Astrocyte of the spinal cord (primary cell): ENCODE results near the gene CTTN.

Experiments used
- DNase-seq: peaks from one replicate; pipeline ENCODE4 v3.0.0; 2011; ENCODE audit warnings: low read depth, low spot score
- H3K4me3 ChIP-seq: 2 replicates; pipeline ENCODE4 v1.5.1; 2011; ENCODE audit warnings: low read depth, mild to moderate bottlenecking, low read length, moderate library complexity
- CTCF ChIP-seq: IDR thresholded peaks from 2 replicates; pipeline ENCODE4 v1.5.1; 2012; ENCODE audit warnings: low read depth, mild to moderate bottlenecking, low read length, inconsistent platforms
- in situ Hi-C: cut with HindIII; loops from 2 replicates; pipeline ENCODE4 v1.10.0; 2017; ENCODE audit warnings: low sequenced_read_pairs

The CTTN gene

GRCh38 chr11:70433966-70434812, 35.9 kb downstream of the CTTN start:
- no peak overlapping the region for H3K4me3 ChIP-seq
- in situ Hi-C loops, result no loop called here
- no peak for TF ChIP-seq CTCF
- DNase-seq, result no peak

- no peak for TF ChIP-seq CTCF
- in situ Hi-C loops, result no loop called here
- no peak for DNase-seq
- H3K4me3 ChIP-seq, result no peak overlapping the region
Measured at GRCh38 chr11:70434813-70435278, 36.5 kb downstream of the CTTN start.

- no peak for DNase-seq
- H3K4me3 ChIP-seq, result no peak overlapping the region
- no peak for TF ChIP-seq CTCF
- in situ Hi-C loops, result no loop called here
Measured at GRCh38 chr11:70435361-70435760, 37.0 kb downstream of the CTTN start.

- no peak for TF ChIP-seq CTCF
- in situ Hi-C loops, result no loop called here
- no peak for DNase-seq
- no peak overlapping the region for H3K4me3 ChIP-seq
Measured at GRCh38 chr11:70435765-70436500, 37.6 kb downstream of the CTTN start.

GRCh38 chr11:70436501-70436860, 38.2 kb downstream of the CTTN start:
- TF ChIP-seq CTCF, result no peak
- in situ Hi-C loops, result no loop called here
- DNase-seq, result no peak
- H3K4me3 ChIP-seq, result no peak overlapping the region

- no peak for DNase-seq
- in situ Hi-C loops, result no loop called here
- no peak for TF ChIP-seq CTCF
- H3K4me3 ChIP-seq, result no peak overlapping the region
Measured at GRCh38 chr11:70437111-70437784, 38.9 kb downstream of the CTTN start.
